ENCODE measurements around the gene LNX1.

LNX1 gene

GRCh38 chr4:53548662-53549061 is 42.6 kb downstream of the LNX1 start:
- DNase-seq (ENCODE audit: low read depth), result no peak
- TF ChIP-seq CTCF (IDR thresholded peaks at IDR 0.05; ENCODE audit: control insufficient read depth, insufficient read depth, low read depth, low read length, missing control alignments), result no peak
- H3K4me3 ChIP-seq (ENCODE audit: control insufficient read depth, low read depth, low read length), result no peak overlapping the region

- no peak overlapping the region for H3K4me3 ChIP-seq (ENCODE audit: control insufficient read depth, low read depth, low read length)
- TF ChIP-seq CTCF (IDR thresholded peaks at IDR 0.05; ENCODE audit: control insufficient read depth, insufficient read depth, low read depth, low read length, missing control alignments), result no peak
- DNase-seq (ENCODE audit: low read depth), result no peak
Measured at GRCh38 chr4:53547983-53548382, 43.3 kb downstream of the LNX1 start.

DNA sequence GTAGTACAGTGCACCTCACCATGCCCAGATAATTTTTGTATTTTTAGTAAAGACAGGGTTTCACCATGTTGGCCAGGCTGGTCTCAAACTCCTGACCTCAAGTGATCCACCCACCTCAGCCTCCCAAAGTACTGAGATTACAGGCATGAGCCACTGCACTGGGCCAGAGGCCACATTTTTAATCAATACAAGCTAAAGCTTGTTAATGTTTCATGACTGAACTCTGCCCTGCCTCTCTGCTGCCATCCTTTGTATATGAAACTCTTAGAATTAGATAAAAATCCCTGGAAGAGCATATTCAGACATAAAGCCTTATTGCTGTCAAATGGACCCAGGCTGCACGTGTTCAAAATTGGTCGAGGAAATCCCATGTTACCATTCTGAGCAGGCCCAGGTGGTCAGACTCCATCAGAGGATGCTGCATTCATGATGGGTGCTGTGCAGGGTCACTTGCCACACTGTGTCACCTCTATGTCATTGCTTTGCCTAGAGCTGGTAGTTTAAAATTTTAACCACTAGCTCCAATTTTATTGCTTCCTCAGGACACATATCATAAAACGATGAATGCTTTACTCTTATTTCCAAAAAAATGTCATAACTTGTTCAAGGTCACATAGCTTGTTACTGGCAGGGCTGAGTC is 45.2 kb downstream of the LNX1 start:
- H3K4me3 ChIP-seq (ENCODE audit: control insufficient read depth, low read depth, low read length), result no peak overlapping the region
- TF ChIP-seq CTCF (IDR thresholded peaks at IDR 0.05; ENCODE audit: control insufficient read depth, insufficient read depth, low read depth, low read length, missing control alignments), result no peak
- DNase-seq (ENCODE audit: low read depth), result no peak

DNA sequence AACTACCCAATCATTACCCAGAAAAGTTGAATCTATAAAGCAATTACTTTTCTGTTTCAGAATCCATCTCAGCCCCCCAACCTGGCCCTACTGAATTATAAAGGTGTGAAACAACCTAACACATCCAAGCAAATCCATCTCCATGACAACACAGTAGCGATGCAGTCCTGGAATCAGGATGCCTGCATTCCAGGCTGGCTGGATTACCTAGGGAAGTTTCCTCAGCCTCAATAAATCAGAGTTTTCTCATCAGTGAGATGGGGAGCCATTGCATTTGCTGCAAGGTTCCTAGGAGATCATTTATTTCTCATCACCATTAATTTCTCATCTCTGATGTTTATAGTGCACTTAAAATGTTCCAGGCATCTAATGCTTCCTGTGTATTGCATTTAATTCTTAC is 46.0 kb downstream of the LNX1 start:
- DNase-seq (ENCODE audit: low read depth), result no peak
- no peak for TF ChIP-seq CTCF (IDR thresholded peaks at IDR 0.05; ENCODE audit: control insufficient read depth, insufficient read depth, low read depth, low read length, missing control alignments)
- no peak overlapping the region for H3K4me3 ChIP-seq (ENCODE audit: control insufficient read depth, low read depth, low read length)

GRCh38 chr4:53543561-53543960 is 47.7 kb downstream of the LNX1 start:
- TF ChIP-seq CTCF (IDR thresholded peaks at IDR 0.05; ENCODE audit: control insufficient read depth, insufficient read depth, low read depth, low read length, missing control alignments), result no peak
- no peak for DNase-seq (ENCODE audit: low read depth)
- H3K4me3 ChIP-seq (ENCODE audit: control insufficient read depth, low read depth, low read length), result no peak overlapping the region

- DNase-seq (ENCODE audit: low read depth), result peak; percentile 89
- no peak overlapping the region for H3K4me3 ChIP-seq (ENCODE audit: control insufficient read depth, low read depth, low read length)
- no peak for TF ChIP-seq CTCF (IDR thresholded peaks at IDR 0.05; ENCODE audit: control insufficient read depth, insufficient read depth, low read depth, low read length, missing control alignments)
Measured at GRCh38 chr4:53541577-53542206, 49.6 kb downstream of the LNX1 start.

Data from AG09309 (cell line).